Fibroblast of skin of left quadriceps (primary cell): ENCODE results near the gene FCRL2.

Experiments used
- DNase-seq, 2 experiments: peaks; one replicate each; pipeline ENCODE4 v3.0.0-alpha.2; 2013; ENCODE audit warnings: low read depth in 2 of 2

FCRL2 gene

GRCh38 chr1:157776971-157777391 lies at the start of gene FCRL2:
FCRL2 (minus strand) TSS chr1:157777132; CDS start chr1:157777073, 59 bp downstream.
- DNase-seq = no peak

GRCh38 chr1:157820299-157820698 lies 43.4 kb upstream of the FCRL2 start:
- no peak for DNase-seq

- no peak for DNase-seq
Observed at GRCh38 chr1:157819896-157820295, 43.0 kb upstream of the FCRL2 start, which contains the start of gene FCRL1. FCRL1 (minus strand) TSS chr1:157820120; CDS start chr1:157820037, 83 bp downstream.

GRCh38 chr1:157819215-157819614 lies 42.3 kb upstream of the FCRL2 start:
- no peak for DNase-seq

- DNase-seq = no peak
Observed at GRCh38 chr1:157813269-157813668, 36.3 kb upstream of the FCRL2 start.

- DNase-seq = no peak
Observed at GRCh38 chr1:157806431-157807149, 29.7 kb upstream of the FCRL2 start.

GRCh38 chr1:157803851-157804250 lies 26.9 kb upstream of the FCRL2 start:
- no peak for DNase-seq

- DNase-seq = no peak
Observed at GRCh38 chr1:157799996-157800395, 23.1 kb upstream of the FCRL2 start.

- DNase-seq = no peak
Observed at GRCh38 chr1:157798211-157798610, 21.3 kb upstream of the FCRL2 start.

GRCh38 chr1:157785248-157785647 lies 8.3 kb upstream of the FCRL2 start:
- DNase-seq = no peak

GRCh38 chr1:157784801-157785200 lies 7.9 kb upstream of the FCRL2 start:
- no peak for DNase-seq

- DNase-seq = no peak
Observed at GRCh38 chr1:157782931-157783330, 6.0 kb upstream of the FCRL2 start.

GRCh38 chr1:157781048-157781447 lies 4.1 kb upstream of the FCRL2 start:
- DNase-seq = no peak

- DNase-seq = no peak
Observed at GRCh38 chr1:157775101-157775870, 1.6 kb downstream of the FCRL2 start.

GRCh38 chr1:157774412-157774811 lies 2.5 kb downstream of the FCRL2 start:
- no peak for DNase-seq

- DNase-seq = no peak
Observed at GRCh38 chr1:157773493-157774350, 3.2 kb downstream of the FCRL2 start.

GRCh38 chr1:157771661-157772425 lies 5.1 kb downstream of the FCRL2 start:
- no peak for DNase-seq

- DNase-seq = no peak
Observed at GRCh38 chr1:157770442-157771043, 6.4 kb downstream of the FCRL2 start.

- DNase-seq = no peak
Observed at GRCh38 chr1:157766792-157767191, 10.1 kb downstream of the FCRL2 start.

- DNase-seq = no peak
Observed at GRCh38 chr1:157758018-157758417, 18.9 kb downstream of the FCRL2 start.

- DNase-seq = no peak
Observed at GRCh38 chr1:157753611-157754010, 23.3 kb downstream of the FCRL2 start.
